Subcutaneous abdominal adipose tissue (tissue), 5 donors: ENCODE data around the gene TIMM21.

Source experiments
- H3K27ac ChIP-seq: one replicate; pipeline ENCODE4 v1.7.0; 2013; ENCODE audit warnings: low read depth, mild to moderate bottlenecking, inconsistent platforms, low read length, moderate library complexity
- H3K27me3 ChIP-seq, 5 donors: one replicate each; pipeline ENCODE4 v1.7.0; 2013; ENCODE audit warnings: low read length in 5 of 5, inconsistent platforms in 1 of 5; ENCODE audit not compliant: control insufficient read depth in 5 of 5, insufficient read depth in 4 of 5
- H3K36me3 ChIP-seq, 5 donors: one replicate each; pipeline ENCODE4 v1.7.0; 2013; ENCODE audit warnings: low read length in 5 of 5; ENCODE audit not compliant: control insufficient read depth in 5 of 5, insufficient read depth in 5 of 5
- H3K4me1 ChIP-seq, 5 donors: one replicate each; pipeline ENCODE4 v1.7.0; 2013; ENCODE audit warnings: low read length in 5 of 5, mild to moderate bottlenecking in 3 of 5, moderate library complexity in 1 of 5; ENCODE audit not compliant: control insufficient read depth in 5 of 5, insufficient read depth in 5 of 5
- H3K4me3 ChIP-seq, 5 donors: one replicate each; pipeline ENCODE4 v1.7.0; 2013; ENCODE audit warnings: low read length in 5 of 5, low read depth in 1 of 5
- H3K9ac ChIP-seq, 5 donors: one replicate each; pipeline ENCODE4 v1.7.0; 2013; ENCODE audit warnings: low read length in 5 of 5, mild to moderate bottlenecking in 4 of 5, moderate library complexity in 3 of 5
- H3K9me3 ChIP-seq, 5 donors: one replicate each; pipeline ENCODE4 v1.7.0; 2013; ENCODE audit warnings: low read length in 5 of 5; ENCODE audit not compliant: control insufficient read depth in 5 of 5
- donor health status: healthy.
- donor health status: healthy.
- donor health status: healthy.
- donor health status: healthy.
- donor health status: healthy.

The TIMM21 gene

GRCh38 chr18:74124642-74125041 lies 23.7 kb upstream of the TIMM21 start:
- no peak overlapping the region for H3K27ac ChIP-seq
- H3K36me3 ChIP-seq: no peaks in the 10 kb centered on the region
- peaks cover 0 to 2% (median 0%) of the 10 kb centered on the region in 5 donors for H3K27me3 ChIP-seq
- no peaks in the 10 kb centered on the region for H3K9me3 ChIP-seq
- no peak overlapping the region for H3K4me3 ChIP-seq
- H3K4me1 ChIP-seq: no peaks in the 10 kb centered on the region
- no peak overlapping the region for H3K9ac ChIP-seq

GRCh38 chr18:74126684-74127655 lies 21.4 kb upstream of the TIMM21 start:
- no peak overlapping the region for H3K4me3 ChIP-seq
- H3K9me3 ChIP-seq: no peaks in the 10 kb centered on the region
- no peaks in the 10 kb centered on the region for H3K27me3 ChIP-seq
- H3K36me3 ChIP-seq: no peaks in the 10 kb centered on the region
- H3K27ac ChIP-seq: no peak overlapping the region
- H3K4me1 ChIP-seq: no peaks in the 10 kb centered on the region
- no peak overlapping the region for H3K9ac ChIP-seq

GRCh38 chr18:74128159-74128558 lies 20.2 kb upstream of the TIMM21 start:
- H3K27ac ChIP-seq: no peak overlapping the region
- H3K9ac ChIP-seq: no peak overlapping the region

GRCh38 chr18:74131124-74131523 lies 17.2 kb upstream of the TIMM21 start:
- no peak overlapping the region for H3K4me3 ChIP-seq
- H3K4me1 ChIP-seq: no peaks in the 10 kb centered on the region
- H3K9me3 ChIP-seq: no peaks in the 10 kb centered on the region
- no peaks in the 10 kb centered on the region for H3K27me3 ChIP-seq
- H3K9ac ChIP-seq: no peak overlapping the region
- H3K36me3 ChIP-seq: no peaks in the 10 kb centered on the region
- no peak overlapping the region for H3K27ac ChIP-seq

More at GRCh38 chr18:74128159-74128558, 20.2 kb upstream of the TIMM21 start:
- H3K4me3 ChIP-seq: no peak overlapping the region
- no peaks in the 10 kb centered on the region for H3K36me3 ChIP-seq
- H3K4me1 ChIP-seq: no peaks in the 10 kb centered on the region
- no peaks in the 10 kb centered on the region for H3K27me3 ChIP-seq
- H3K9me3 ChIP-seq: no peaks in the 10 kb centered on the region

GRCh38 chr18:74132201-74132600 lies 16.1 kb upstream of the TIMM21 start:
- H3K4me3 ChIP-seq: no peak overlapping the region
- H3K4me1 ChIP-seq: no peaks in the 10 kb centered on the region
- H3K27ac ChIP-seq: no peak overlapping the region
- H3K9me3 ChIP-seq: no peaks in the 10 kb centered on the region
- H3K9ac ChIP-seq: no peak overlapping the region
- H3K27me3 ChIP-seq: no peaks in the 10 kb centered on the region
- H3K36me3 ChIP-seq: no peaks in the 10 kb centered on the region

- Histone ChIP-seq H3K27ac (no peak overlapping the region), H3K36me3 (no peaks in the 10 kb centered on the region), H3K9ac (no peak overlapping the region), H3K4me1 (no peaks in the 10 kb centered on the region), H3K4me3 (no peak overlapping the region), H3K9me3 (no peaks in the 10 kb centered on the region), H3K27me3 (peaks cover 0 to 9% (median 0%) of the 10 kb centered on the region in 5 donors)
Observed at GRCh38 chr18:74137920-74138538, 10.3 kb upstream of the TIMM21 start.

- H3K9me3 ChIP-seq: no peaks in the 10 kb centered on the region
- no peak overlapping the region for H3K9ac ChIP-seq
- H3K4me3 ChIP-seq: no peak overlapping the region
- H3K27me3 ChIP-seq: peaks cover 0 to 9% (median 0%) of the 10 kb centered on the region in 5 donors
- no peaks in the 10 kb centered on the region for H3K36me3 ChIP-seq
- H3K27ac ChIP-seq: no peak overlapping the region
- H3K4me1 ChIP-seq: no peaks in the 10 kb centered on the region
Observed at GRCh38 chr18:74139411-74139810, 8.9 kb upstream of the TIMM21 start.

GRCh38 chr18:74139888-74140287 lies 8.4 kb upstream of the TIMM21 start:
- Histone ChIP-seq H3K36me3 (no peaks in the 10 kb centered on the region), H3K9me3 (no peaks in the 10 kb centered on the region), H3K4me1 (no peaks in the 10 kb centered on the region), H3K9ac (no peak overlapping the region), H3K27me3 (peaks cover 0 to 9% (median 0%) of the 10 kb centered on the region in 5 donors), H3K27ac (no peak overlapping the region), H3K4me3 (no peak overlapping the region)

- Histone ChIP-seq H3K9me3 (no peaks in the 10 kb centered on the region), H3K36me3 (no peaks in the 10 kb centered on the region), H3K4me3 (no peak overlapping the region), H3K4me1 (no peaks in the 10 kb centered on the region), H3K27ac (no peak overlapping the region), H3K9ac (no peak overlapping the region), H3K27me3 (peaks cover 0 to 9% (median 0%) of the 10 kb centered on the region in 5 donors)
Observed at GRCh38 chr18:74140582-74140981, 7.7 kb upstream of the TIMM21 start.

GRCh38 chr18:74141667-74142066 lies 6.7 kb upstream of the TIMM21 start:
- Histone ChIP-seq H3K4me3 (no peak overlapping the region), H3K9me3 (no peaks in the 10 kb centered on the region), H3K27me3 (peaks cover 0 to 9% (median 0%) of the 10 kb centered on the region in 5 donors), H3K9ac (no peak overlapping the region), H3K4me1 (no peaks in the 10 kb centered on the region), H3K36me3 (no peaks in the 10 kb centered on the region), H3K27ac (no peak overlapping the region)
